Endodermal cell (in vitro differentiated cells): ENCODE results near the gene ADAMTS6. TPM values are rescaled to one million over a fixed set of nuclear protein-coding genes. Genes with fewer than 3 reads are reported as not detected.

Experiments
- DNase-seq: peaks from one replicate; pipeline ENCODE4 v3.0.0-alpha.2; 2017
- H3K27ac ChIP-seq: 2 replicates; pipeline ENCODE4 v1.5.1; 2013; ENCODE audit warnings: mild to moderate bottlenecking, low read depth, low read length, moderate library complexity
- H3K27me3 ChIP-seq: 2 replicates; pipeline ENCODE4 v1.6.1; 2013; ENCODE audit warnings: mild to moderate bottlenecking, low read length, moderate library complexity; ENCODE audit not compliant: insufficient read depth, control insufficient read depth, poor library complexity, severe bottlenecking
- H3K36me3 ChIP-seq: 2 replicates; pipeline ENCODE4 v1.7.0; 2013; ENCODE audit warnings: mild to moderate bottlenecking, low read length, moderate library complexity; ENCODE audit not compliant: control insufficient read depth, insufficient read depth
- H3K4me1 ChIP-seq: one replicate; pipeline ENCODE4 v1.7.0; 2013; ENCODE audit warnings: low read length; ENCODE audit not compliant: control insufficient read depth, insufficient read depth
- H3K4me3 ChIP-seq: 2 replicates; pipeline ENCODE4 v1.5.1; 2013; ENCODE audit warnings: mild to moderate bottlenecking, low read length, moderate library complexity
- H3K9ac ChIP-seq: 2 replicates; pipeline ENCODE4 v1.6.1; 2013; ENCODE audit warnings: mild to moderate bottlenecking, low read length, moderate library complexity; ENCODE audit not compliant: poor library complexity, severe bottlenecking; ENCODE audit errors: extremely low read depth
- H3K9me3 ChIP-seq: 2 replicates; pipeline ENCODE4 v1.6.1; 2013; ENCODE audit warnings: mild to moderate bottlenecking, low read length, moderate library complexity; ENCODE audit not compliant: control insufficient read depth
- H3K27ac Mint-ChIP-seq: 2 replicates; pipeline ENCODE4 v1.8.0; 2020; ENCODE audit warnings: mixed read lengths
- H3K27me3 Mint-ChIP-seq: 2 replicates; pipeline ENCODE4 v1.8.0; 2021; ENCODE audit warnings: mild to moderate bottlenecking, mixed read lengths; ENCODE audit not compliant: insufficient read depth
- H3K36me3 Mint-ChIP-seq: 2 replicates; pipeline ENCODE4 v1.8.0; 2020; ENCODE audit warnings: low read depth, mixed read lengths
- H3K4me1 Mint-ChIP-seq: 2 replicates; pipeline ENCODE4 v1.8.0; 2020; ENCODE audit warnings: mixed read lengths
- H3K4me3 Mint-ChIP-seq: 2 replicates; pipeline ENCODE4 v1.8.0; 2020; ENCODE audit warnings: mild to moderate bottlenecking, moderate library complexity, mixed read lengths
- H3K9me3 Mint-ChIP-seq: 2 replicates; pipeline ENCODE4 v1.8.0; 2020; ENCODE audit warnings: mild to moderate bottlenecking, mixed read lengths
- CTCF ChIP-seq: fragments of 200-600 bp; sonication (generic); conservative IDR thresholded peaks from 2 replicates; pipeline ENCODE4 v1.5.0; 2021; ENCODE audit warnings: antibody characterized with exemption, mild to moderate bottlenecking
- WGBS, 2 experiments: methylation state at CpG; one replicate each; pipeline versions ENCODE4 v1.1.5 to v1.1.7; 2013; ENCODE audit warnings: missing lambda C conversion rate in 2 of 2, mixed read lengths in 1 of 2; ENCODE audit not compliant: insufficient coverage in 1 of 2, insufficient read length in 1 of 2; 5-methylcytosine and 5-hydroxymethylcytosine counted together
- total RNA-seq, 2 donors: library from RNA; stranded (reverse); fragmentation: NEBNext Ultra II Directional in 1 of 2; extraction: Animal tissue kit (Norgen Biotek cat#: 25700) in 1 of 2; gene quantifications; 2 replicates in 1 of 2; 3 replicates in 1 of 2; pipeline ENCODE4 v1.2.1, GENCODE V29; 2021

The ADAMTS6 gene
- total RNA-seq, 2 donors from 2014 or later: 2.8 to 4.3 TPM

- H3K27me3 ChIP-seq: no peaks in the 10 kb centered on the region
- Mint-ChIP-seq H3K27ac (no peak overlapping the region), H3K4me1 (peaks cover 12% of the 10 kb centered on the region), H3K36me3 (peaks cover 32% of the 10 kb centered on the region), H3K9me3 (peaks cover 40% of the 10 kb centered on the region), H3K4me3 (no peak overlapping the region), H3K27me3 (no peaks in the 10 kb centered on the region)
- no peaks in the 10 kb centered on the region for H3K4me1 ChIP-seq
- no peak for DNase-seq
- no peaks in the 10 kb centered on the region for H3K36me3 ChIP-seq
- no peak for TF ChIP-seq CTCF
- no peak overlapping the region for H3K4me3 ChIP-seq
- no peak overlapping the region for H3K27ac ChIP-seq
- no peak overlapping the region for H3K9ac ChIP-seq
- H3K9me3 ChIP-seq: peaks cover 20% of the 10 kb centered on the region
- WGBS, 2 experiments: 93 to 100% methylated on average over 2 to 4 of the region's 4 CpGs
Observed at GRCh38 chr5:65171645-65172044, 310.1 kb downstream of the ADAMTS6 start.

- no peak overlapping the region for H3K4me3 ChIP-seq
- H3K27ac ChIP-seq: no peak overlapping the region
- Mint-ChIP-seq H3K27me3 (no peaks in the 10 kb centered on the region), H3K4me1 (no peaks in the 10 kb centered on the region), H3K36me3 (no peaks in the 10 kb centered on the region), H3K27ac (no peak overlapping the region), H3K9me3 (peaks cover 11% of the 10 kb centered on the region), H3K4me3 (no peak overlapping the region)
- no peaks in the 10 kb centered on the region for H3K4me1 ChIP-seq
- no peak for TF ChIP-seq CTCF
- H3K9ac ChIP-seq: no peak overlapping the region
- H3K27me3 ChIP-seq: no peaks in the 10 kb centered on the region
- no peaks in the 10 kb centered on the region for H3K36me3 ChIP-seq
- 79 to 89% methylated on average over 3 to 10 of the region's 10 CpGs for WGBS, 2 experiments
- peaks cover 6% of the 10 kb centered on the region for H3K9me3 ChIP-seq
- DNase-seq: no peak
Observed at GRCh38 chr5:65163698-65164097, 318.0 kb downstream of the ADAMTS6 start.

- no peak for DNase-seq
- Histone ChIP-seq H3K9me3 (peaks cover 6% of the 10 kb centered on the region), H3K4me3 (no peak overlapping the region), H3K27me3 (no peaks in the 10 kb centered on the region), H3K36me3 (no peaks in the 10 kb centered on the region), H3K27ac (no peak overlapping the region), H3K4me1 (no peaks in the 10 kb centered on the region), H3K9ac (no peak overlapping the region)
- peaks cover 8% of the 10 kb centered on the region for H3K4me1 Mint-ChIP-seq
- H3K9me3 Mint-ChIP-seq: peaks cover 11% of the 10 kb centered on the region
- no peak overlapping the region for H3K4me3 Mint-ChIP-seq
- H3K36me3 Mint-ChIP-seq: no peaks in the 10 kb centered on the region
- TF ChIP-seq CTCF: no peak
- H3K27me3 Mint-ChIP-seq: no peaks in the 10 kb centered on the region
- no peak overlapping the region for H3K27ac Mint-ChIP-seq
- 100% methylated on average over 1 of the region's 1 CpG; no CpG with 5 or more reads in 1 of the 2 experiments for WGBS, 2 experiments
Observed at GRCh38 chr5:65161655-65162054, 320.1 kb downstream of the ADAMTS6 start.
